ENCODE measurements around the gene CHST14. TPM values are rescaled to one million over a fixed set of nuclear protein-coding genes. Genes with fewer than 3 reads are reported as not detected.

The CHST14 gene
- total and polyA plus RNA-seq, 10 donors, result 7.1 to 18.5 (median 13.3) TPM

DNA sequence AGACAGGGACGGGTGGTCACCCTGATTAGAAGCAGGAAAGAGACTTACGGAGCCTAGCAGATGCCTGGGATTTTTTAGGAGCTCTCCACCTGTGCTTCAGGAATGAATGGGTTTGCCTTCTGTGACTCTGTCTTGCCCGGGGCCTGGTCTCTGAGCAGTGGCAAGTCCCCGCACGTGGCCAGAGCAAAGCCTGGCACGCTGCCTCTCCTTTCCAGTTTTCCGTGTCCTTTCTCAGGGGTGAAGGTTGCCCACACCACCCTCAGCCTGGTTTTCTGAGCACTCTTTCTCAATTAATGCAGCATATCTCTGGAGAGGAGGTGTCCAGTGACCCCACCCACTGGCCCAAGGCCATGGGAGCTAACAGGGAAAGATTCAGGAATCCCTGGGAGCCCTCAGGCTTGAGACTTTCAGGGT is 14.5 kb upstream of the CHST14 start:
- H3K4me1 ChIP-seq, result peaks cover 42 to 66% (median 57%) of the 10 kb centered on the region in 6 donors
- peaks cover 0 to 33% (median 23%) of the 10 kb centered on the region in 6 donors for H3K36me3 ChIP-seq
- H3K4me3 ChIP-seq, result no peak overlapping the region
- intact Hi-C loops (cut with DNase I; ENCODE audit: low total_unique reads), result no loop called here
- peak overlapping the region in 2 of 8 donors; percentile 13 to 33 for H3K27ac ChIP-seq
- WGBS, 5 donors, result 65 to 84% (median 70%) methylated on average over 7 of the region's 7 CpGs
- no peaks in the 10 kb centered on the region for H3K9me3 ChIP-seq
- DNase-seq, result no peak
- no peaks in the 10 kb centered on the region for H3K27me3 ChIP-seq (replicated peaks in 1 of 7)
- TF ChIP-seq, protein P1, sequence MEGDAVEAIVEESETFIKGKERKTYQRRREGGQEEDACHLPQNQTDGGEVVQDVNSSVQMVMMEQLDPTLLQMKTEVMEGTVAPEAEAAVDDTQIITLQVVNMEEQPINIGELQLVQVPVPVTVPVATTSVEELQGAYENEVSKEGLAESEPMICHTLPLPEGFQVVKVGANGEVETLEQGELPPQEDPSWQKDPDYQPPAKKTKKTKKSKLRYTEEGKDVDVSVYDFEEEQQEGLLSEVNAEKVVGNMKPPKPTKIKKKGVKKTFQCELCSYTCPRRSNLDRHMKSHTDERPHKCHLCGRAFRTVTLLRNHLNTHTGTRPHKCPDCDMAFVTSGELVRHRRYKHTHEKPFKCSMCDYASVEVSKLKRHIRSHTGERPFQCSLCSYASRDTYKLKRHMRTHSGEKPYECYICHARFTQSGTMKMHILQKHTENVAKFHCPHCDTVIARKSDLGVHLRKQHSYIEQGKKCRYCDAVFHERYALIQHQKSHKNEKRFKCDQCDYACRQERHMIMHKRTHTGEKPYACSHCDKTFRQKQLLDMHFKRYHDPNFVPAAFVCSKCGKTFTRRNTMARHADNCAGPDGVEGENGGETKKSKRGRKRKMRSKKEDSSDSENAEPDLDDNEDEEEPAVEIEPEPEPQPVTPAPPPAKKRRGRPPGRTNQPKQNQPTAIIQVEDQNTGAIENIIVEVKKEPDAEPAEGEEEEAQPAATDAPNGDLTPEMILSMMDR (IDR thresholded peaks at IDR 0.05 in 8 of 11, conservative IDR thresholded peaks at IDR 0.05 in 3 of 11), result no peak
- TF ChIP-seq POLR2AphosphoS5 (IDR thresholded peaks at IDR 0.05), result peak in 1 of 3 donors; percentile 15
- TF ChIP-seq POLR2A (IDR thresholded peaks at IDR 0.05), result no peak

DNA sequence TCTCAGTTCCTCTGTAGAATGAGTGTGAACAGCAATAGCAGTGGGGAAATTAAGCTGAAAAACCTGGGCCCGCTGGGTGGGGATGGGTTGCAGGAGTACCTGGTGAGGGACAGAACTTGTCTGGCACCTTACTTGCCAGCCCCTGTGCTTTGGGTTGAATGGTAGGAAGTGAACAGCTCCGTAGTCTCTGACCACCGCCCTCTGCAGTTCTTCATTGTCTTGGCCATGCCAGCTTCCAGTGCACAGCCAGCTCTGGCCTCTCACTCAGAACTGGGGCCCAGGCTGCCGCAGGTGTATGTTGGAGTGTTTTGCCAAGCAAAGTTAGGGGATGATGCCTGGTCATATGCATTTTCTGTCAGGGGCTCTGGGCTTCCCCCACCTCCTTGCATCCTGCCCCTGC is 14.0 kb upstream of the CHST14 start:
- peak; percentile 51 for DNase-seq
- peaks cover 42 to 61% (median 53%) of the 10 kb centered on the region in 6 donors for H3K4me1 ChIP-seq
- no peak for TF ChIP-seq POLR2AphosphoS5 (IDR thresholded peaks at IDR 0.05)
- TF ChIP-seq POLR2A (IDR thresholded peaks at IDR 0.05), result no peak

DNA sequence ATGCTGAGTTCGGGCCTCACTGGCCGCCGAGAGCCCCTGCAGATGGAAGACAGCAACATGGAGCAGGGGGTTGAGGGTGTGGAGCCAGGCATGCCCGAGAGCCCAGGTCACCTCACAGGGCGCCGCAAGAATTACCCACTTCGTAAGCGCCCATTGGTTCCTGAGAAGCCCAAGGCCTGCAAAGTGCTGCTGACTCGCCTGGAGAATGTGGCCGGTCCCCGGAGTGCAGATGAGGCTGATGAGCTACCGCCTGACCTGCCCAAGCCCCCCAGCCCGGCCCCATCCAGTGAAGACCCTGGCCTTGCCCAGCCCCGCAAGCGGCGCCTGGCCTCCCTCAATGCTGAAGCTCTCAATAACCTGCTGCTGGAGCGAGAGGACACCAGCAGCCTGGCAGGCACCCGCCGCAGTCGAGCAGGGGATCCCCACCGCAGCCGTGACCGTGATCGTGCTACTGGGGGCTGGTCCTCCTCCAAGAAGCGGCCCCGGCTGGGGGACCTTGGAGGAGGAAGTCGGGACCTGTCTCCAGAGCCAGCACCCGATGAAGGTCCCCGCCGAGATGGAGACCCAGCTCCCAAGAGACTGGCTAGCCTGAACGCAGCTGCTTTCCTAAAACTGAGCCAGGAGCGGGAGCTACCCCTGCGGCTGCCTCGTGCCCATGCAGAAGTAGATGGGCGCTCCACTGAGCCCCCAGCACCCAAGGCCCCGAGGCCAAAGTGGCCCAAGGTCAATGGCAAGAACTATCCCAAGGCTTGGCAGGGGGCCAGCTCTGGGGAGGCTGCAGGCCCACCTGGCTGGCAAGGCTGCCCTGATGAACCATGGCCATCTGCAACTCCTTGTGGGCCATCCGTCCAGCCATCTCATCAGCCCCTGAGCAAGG is 12.1 kb upstream of the CHST14 start:
- intact Hi-C loops (cut with DNase I; ENCODE audit: low total_unique reads), result no loop called here
- peaks cover 0 to 57% (median 41%) of the 10 kb centered on the region in 6 donors for H3K36me3 ChIP-seq

More for the DNA sequence above, 14.0 kb upstream of the CHST14 start:
- Histone ChIP-seq H3K4me3 (no peak overlapping the region), H3K36me3 (peaks cover 0 to 37% (median 24%) of the 10 kb centered on the region in 6 donors), H3K27ac (peak overlapping the region in 2 of 8 donors; percentile 13 to 33), H3K9me3 (no peaks in the 10 kb centered on the region), H3K27me3 (replicated peaks in 1 of 7) (no peaks in the 10 kb centered on the region)
- intact Hi-C loops (cut with DNase I; ENCODE audit: low total_unique reads), result no loop called here
- 71 to 80% (median 75%) methylated on average over 4 of the region's 4 CpGs for WGBS, 5 donors

DNA sequence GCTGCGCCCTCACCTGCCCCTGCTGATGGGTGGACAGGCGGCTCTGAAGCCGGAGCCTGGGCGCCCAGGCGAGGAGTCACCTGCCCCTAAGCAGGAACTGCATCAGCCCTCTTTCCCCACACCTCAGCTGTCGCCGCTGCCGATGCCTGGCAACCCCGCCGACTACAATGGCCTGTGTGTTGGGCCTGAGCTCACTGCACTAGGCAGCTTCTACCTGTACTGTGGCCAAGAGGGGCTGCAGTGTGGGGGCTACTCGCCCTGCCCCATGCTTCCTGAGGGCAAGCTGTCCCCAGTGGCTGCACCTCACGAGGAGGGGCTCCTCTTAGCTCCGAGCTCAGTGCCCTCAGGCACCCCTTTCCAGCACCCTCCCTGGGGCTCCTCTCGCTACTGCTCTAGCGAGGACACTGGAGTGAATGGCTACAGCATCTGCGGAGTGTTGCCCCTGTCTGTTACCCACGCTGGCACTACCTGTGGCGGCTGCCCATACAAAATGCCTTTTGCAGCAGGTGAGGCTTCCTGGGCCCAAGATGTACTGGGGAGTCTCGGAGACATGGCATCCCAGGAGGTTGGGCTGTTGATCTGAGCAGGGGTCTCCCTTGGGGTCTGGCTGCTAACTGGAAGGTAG is 11.3 kb upstream of the CHST14 start:
- intact Hi-C loops (cut with DNase I; ENCODE audit: low total_unique reads), result no loop called here
- H3K27me3 ChIP-seq (replicated peaks in 1 of 7), result no peaks in the 10 kb centered on the region
- DNase-seq, result peak; percentile 58
- 93 to 98% (median 96%) methylated on average over 5 to 19 of the region's 19 CpGs for WGBS, 5 donors
- H3K9me3 ChIP-seq, result no peaks in the 10 kb centered on the region
- H3K36me3 ChIP-seq, result peaks cover 0 to 65% (median 48%) of the 10 kb centered on the region in 6 donors
- TF ChIP-seq POLR2AphosphoS5 (IDR thresholded peaks at IDR 0.05), result no peak
- TF ChIP-seq POLR2A (IDR thresholded peaks at IDR 0.05), result no peak
- TF ChIP-seq, protein P1 (IDR thresholded peaks at IDR 0.05 in 8 of 11, conservative IDR thresholded peaks at IDR 0.05 in 3 of 11), result no peak
- no peak overlapping the region for H3K27ac ChIP-seq
- peaks cover 16 to 34% (median 25%) of the 10 kb centered on the region in 6 donors for H3K4me1 ChIP-seq
- no peak overlapping the region for H3K4me3 ChIP-seq

More for the DNA sequence above, 12.1 kb upstream of the CHST14 start:
- Histone ChIP-seq H3K27ac (no peak overlapping the region), H3K27me3 (replicated peaks in 1 of 7) (no peaks in the 10 kb centered on the region), H3K4me1 (peaks cover 24 to 41% (median 33%) of the 10 kb centered on the region in 6 donors), H3K4me3 (no peak overlapping the region), H3K9me3 (no peaks in the 10 kb centered on the region)
- TF ChIP-seq, protein P1 (IDR thresholded peaks at IDR 0.05 in 8 of 11, conservative IDR thresholded peaks at IDR 0.05 in 3 of 11), result no peak
- TF ChIP-seq POLR2AphosphoS5 (IDR thresholded peaks at IDR 0.05), result no peak
- no peak for TF ChIP-seq POLR2A (IDR thresholded peaks at IDR 0.05)
- peak; percentile 63 for DNase-seq
- WGBS, 5 donors, result 95 to 99% (median 96%) methylated on average over 20 to 37 of the region's 37 CpGs
